Stimulated activated naive CD8-positive, alpha-beta T cell treated with anti-CD3 and anti-CD28 coated beads, Interleukin-15, amount 100 ng/mL, for 72 hours (primary cell): ENCODE measurements around the gene ZNF791.

Experiments
- ATAC-seq: fragments of 150-1000 bp; cut with Tn5 transposase; 2 replicates; pipeline ENCODE4 v1.10.0; 2021; ENCODE audit warnings: mild to moderate bottlenecking, moderate library complexity
- DNase-seq, 2 donors: peaks; one replicate each; pipeline ENCODE4 v3.0.0; 2021 to 2022
- H3K27ac Mint-ChIP-seq, 2 donors: one replicate each; pipeline ENCODE4 v1.8.0; 2022; ENCODE audit warnings: mild to moderate bottlenecking in 2 of 2, mixed read lengths in 2 of 2, moderate library complexity in 2 of 2
- H3K27me3 Mint-ChIP-seq: one replicate; pipeline ENCODE4 v1.8.0; 2022; ENCODE audit warnings: mixed read lengths
- H3K4me1 Mint-ChIP-seq: one replicate; pipeline ENCODE4 v1.8.0; 2022; ENCODE audit warnings: mild to moderate bottlenecking, mixed read lengths
- H3K4me3 Mint-ChIP-seq, 2 donors: one replicate each; pipeline ENCODE4 v1.8.0; 2022; ENCODE audit warnings: mild to moderate bottlenecking in 2 of 2, mixed read lengths in 2 of 2, moderate library complexity in 1 of 2
- H3K9me3 Mint-ChIP-seq, 2 donors: one replicate each; pipeline ENCODE4 v1.8.0; 2022; ENCODE audit warnings: mixed read lengths in 2 of 2

Gene ZNF791

GRCh38 chr19:12648088-12648487, 37.4 kb downstream of the ZNF791 start:
- H3K4me3 Mint-ChIP-seq, result no peak overlapping the region
- no peaks in the 10 kb centered on the region for H3K27me3 Mint-ChIP-seq
- H3K27ac Mint-ChIP-seq, result no peak overlapping the region
- DNase-seq, result no peak
- peaks cover 23% of the 10 kb centered on the region for H3K4me1 Mint-ChIP-seq
- ATAC-seq, result no peak
- H3K9me3 Mint-ChIP-seq, result no peaks in the 10 kb centered on the region

- Mint-ChIP-seq H3K4me3 (no peak overlapping the region), H3K4me1 (peaks cover 23% of the 10 kb centered on the region), H3K9me3 (no peaks in the 10 kb centered on the region), H3K27me3 (no peaks in the 10 kb centered on the region), H3K27ac (no peak overlapping the region)
- ATAC-seq (no peak), DNase-seq (no peak)
Measured at GRCh38 chr19:12649941-12650340, 39.2 kb downstream of the ZNF791 start.

- Mint-ChIP-seq H3K4me3 (no peak overlapping the region), H3K4me1 (peaks cover 20% of the 10 kb centered on the region), H3K9me3 (no peaks in the 10 kb centered on the region), H3K27me3 (no peaks in the 10 kb centered on the region), H3K27ac (no peak overlapping the region)
- ATAC-seq (no peak), DNase-seq (no peak)
Measured at GRCh38 chr19:12652219-12652618, 41.5 kb downstream of the ZNF791 start.

- DNase-seq (no peak), ATAC-seq (no peak)
- Mint-ChIP-seq H3K9me3 (no peaks in the 10 kb centered on the region), H3K27ac (peak overlapping the region in 1 of 2 donors; percentile 51), H3K4me1 (peaks cover 6% of the 10 kb centered on the region), H3K4me3 (no peak overlapping the region), H3K27me3 (no peaks in the 10 kb centered on the region)
Measured at GRCh38 chr19:12655546-12655945, 44.8 kb downstream of the ZNF791 start.

- H3K4me3 Mint-ChIP-seq, result no peak overlapping the region
- no peaks in the 10 kb centered on the region for H3K27me3 Mint-ChIP-seq
- H3K27ac Mint-ChIP-seq, result peak overlapping the region in 1 of 2 donors; percentile 48
- ATAC-seq (peak; percentile 42), DNase-seq (no peak)
- H3K9me3 Mint-ChIP-seq, result no peaks in the 10 kb centered on the region
- peaks cover 6% of the 10 kb centered on the region for H3K4me1 Mint-ChIP-seq
Measured at GRCh38 chr19:12656899-12657571, 46.3 kb downstream of the ZNF791 start.

GRCh38 chr19:12657966-12658365, 47.2 kb downstream of the ZNF791 start:
- no peak for ATAC-seq
- H3K4me1 Mint-ChIP-seq, result peaks cover 6% of the 10 kb centered on the region
- H3K27ac Mint-ChIP-seq, result no peak overlapping the region
- no peak for DNase-seq
- H3K4me3 Mint-ChIP-seq, result no peak overlapping the region
- H3K9me3 Mint-ChIP-seq, result no peaks in the 10 kb centered on the region
- H3K27me3 Mint-ChIP-seq, result no peaks in the 10 kb centered on the region

GRCh38 chr19:12660980-12661379, 50.3 kb downstream of the ZNF791 start:
- H3K4me3 Mint-ChIP-seq, result no peak overlapping the region
- no peaks in the 10 kb centered on the region for H3K9me3 Mint-ChIP-seq
- ATAC-seq, result no peak
- peaks cover 36% of the 10 kb centered on the region for H3K4me1 Mint-ChIP-seq
- no peak overlapping the region for H3K27ac Mint-ChIP-seq
- H3K27me3 Mint-ChIP-seq, result no peaks in the 10 kb centered on the region
- no peak for DNase-seq

- Mint-ChIP-seq H3K27ac (peak overlapping the region; percentile 46 to 74), H3K27me3 (no peaks in the 10 kb centered on the region), H3K9me3 (no peaks in the 10 kb centered on the region), H3K4me3 (peak overlapping the region; percentile 91 to 96), H3K4me1 (peaks cover 62% of the 10 kb centered on the region)
- ATAC-seq (no peak), DNase-seq (no peak)
Measured at GRCh38 chr19:12664406-12665280, 53.9 kb downstream of the ZNF791 start.

GRCh38 chr19:12665281-12665573, 54.5 kb downstream of the ZNF791 start:
- Mint-ChIP-seq H3K27ac (peak overlapping the region; percentile 61 to 96), H3K27me3 (no peaks in the 10 kb centered on the region), H3K9me3 (no peaks in the 10 kb centered on the region), H3K4me3 (peak overlapping the region; percentile 91 to 96), H3K4me1 (peaks cover 66% of the 10 kb centered on the region)
- ATAC-seq (peak; percentile 56), DNase-seq (peak; percentile 33 to 71)

- Mint-ChIP-seq H3K9me3 (no peaks in the 10 kb centered on the region), H3K27ac (peak overlapping the region; percentile 96), H3K4me3 (peak overlapping the region; percentile 91 to 96), H3K4me1 (peaks cover 71% of the 10 kb centered on the region), H3K27me3 (no peaks in the 10 kb centered on the region)
- ATAC-seq, result peak; percentile 21
- DNase-seq, result no peak
Measured at GRCh38 chr19:12665671-12666264, 55.0 kb downstream of the ZNF791 start.

GRCh38 chr19:12666265-12667048, 55.7 kb downstream of the ZNF791 start, which contains the start of the genes MAN2B1 and WDR83:
TSS of gene MAN2B1 (minus strand) at chr19:12666742. CDS start at chr19:12666701, 41 bp downstream.
TSS of gene WDR83 (plus strand) at chr19:12666807. CDS start at chr19:12669791, 2,984 bp downstream.
- peak within 1 kb of the TSS; percentile 91 to 96 for H3K4me3 Mint-ChIP-seq
- no peaks in the 10 kb centered on the region for H3K27me3 Mint-ChIP-seq
- no peaks in the 10 kb centered on the region for H3K9me3 Mint-ChIP-seq
- ATAC-seq (peak; percentile 86), DNase-seq (peak; percentile 81)
- H3K27ac Mint-ChIP-seq, result peak within 1 kb of the TSS; percentile 96
- H3K4me1 Mint-ChIP-seq, result peaks cover 74% of the 10 kb centered on the region

GRCh38 chr19:12667731-12668302, 57.1 kb downstream of the ZNF791 start:
- DNase-seq, result no peak
- ATAC-seq, result no peak
- peaks cover 84% of the 10 kb centered on the region for H3K4me1 Mint-ChIP-seq
- no peak overlapping the region for H3K27ac Mint-ChIP-seq
- H3K9me3 Mint-ChIP-seq, result no peaks in the 10 kb centered on the region
- H3K27me3 Mint-ChIP-seq, result no peaks in the 10 kb centered on the region
- H3K4me3 Mint-ChIP-seq, result peak overlapping the region; percentile 96 to 97

- H3K4me3 Mint-ChIP-seq, result peak overlapping the region; percentile 96 to 97
- H3K4me1 Mint-ChIP-seq, result peaks cover 80% of the 10 kb centered on the region
- no peaks in the 10 kb centered on the region for H3K27me3 Mint-ChIP-seq
- no peaks in the 10 kb centered on the region for H3K9me3 Mint-ChIP-seq
- H3K27ac Mint-ChIP-seq, result peak overlapping the region; percentile 100
- DNase-seq (no peak), ATAC-seq (no peak)
Measured at GRCh38 chr19:12668346-12668745, 57.6 kb downstream of the ZNF791 start.

- peak; percentile 50 to 64 for DNase-seq
- H3K9me3 Mint-ChIP-seq, result no peaks in the 10 kb centered on the region
- peaks cover 74% of the 10 kb centered on the region for H3K4me1 Mint-ChIP-seq
- H3K4me3 Mint-ChIP-seq, result peak overlapping the region; percentile 96 to 97
- no peaks in the 10 kb centered on the region for H3K27me3 Mint-ChIP-seq
- ATAC-seq, result peak; percentile 10
- H3K27ac Mint-ChIP-seq, result peak overlapping the region; percentile 100
Measured at GRCh38 chr19:12668932-12669269, 58.2 kb downstream of the ZNF791 start.
